HG03045 (cell line): ENCODE measurements around the gene HOXB13.

ENCODE experiments used
- ATAC-seq: cut with Tn5 transposase; IDR thresholded peaks from one replicate; pipeline ENCODE4 v1.9.1; 2021; ENCODE audit warnings: mild to moderate bottlenecking, moderate library complexity; ENCODE audit not compliant: unreplicated experiment

The HOXB13 gene

DNA sequence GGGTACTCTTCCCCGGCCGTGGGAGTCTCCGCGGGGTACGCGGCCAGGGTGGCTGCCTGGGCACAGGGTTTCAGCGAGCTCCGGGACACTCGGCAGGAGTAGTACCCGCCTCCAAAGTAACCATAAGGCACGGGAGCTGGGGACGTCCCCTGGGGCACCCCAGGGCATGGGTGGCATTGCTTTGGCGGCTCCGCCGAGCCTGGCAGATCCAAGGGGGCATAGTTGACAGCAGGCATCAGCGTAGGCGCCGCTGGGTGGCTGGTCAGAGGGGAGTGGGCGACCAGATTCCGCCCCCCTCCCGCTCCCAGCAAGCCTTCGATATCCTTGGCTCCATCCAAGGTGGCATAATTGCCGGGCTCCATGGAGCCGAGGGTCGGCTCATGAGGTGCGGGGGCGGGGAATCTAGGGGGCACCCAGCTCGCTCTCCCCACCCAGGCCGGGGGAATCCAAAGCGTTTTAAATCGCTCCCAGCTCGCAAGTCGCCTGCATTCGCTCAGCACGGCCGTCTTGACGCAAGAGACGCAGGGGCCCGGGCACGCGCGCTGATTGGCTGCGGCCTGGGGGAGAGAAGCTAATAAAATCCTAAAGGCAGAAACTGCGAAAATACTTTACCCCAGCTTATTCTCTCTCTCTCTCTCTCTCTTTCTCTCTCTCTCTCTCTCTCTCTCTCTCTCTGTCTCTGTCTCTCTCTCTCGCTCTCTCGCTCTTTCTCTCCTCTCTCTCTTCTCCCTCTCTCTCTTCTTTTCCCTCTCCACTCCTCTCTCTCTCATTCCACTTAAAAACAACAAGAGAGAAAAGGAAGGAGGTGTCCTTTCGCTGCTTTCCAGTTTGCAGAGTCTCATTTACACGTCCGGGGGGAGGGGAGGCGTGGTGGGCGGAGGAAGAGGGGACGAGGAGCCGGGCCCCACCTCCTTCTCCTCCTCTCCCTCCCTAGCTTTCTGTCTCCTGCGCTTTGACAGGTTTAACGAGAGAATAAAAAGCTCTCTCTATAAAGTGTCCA is at the start of gene HOXB13:
TSS of gene HOXB13 (minus strand) at position 519 of the 1,000 bp plus-strand sequence. CDS start at position 362, 157 bp downstream.
- no peak for ATAC-seq

DNA sequence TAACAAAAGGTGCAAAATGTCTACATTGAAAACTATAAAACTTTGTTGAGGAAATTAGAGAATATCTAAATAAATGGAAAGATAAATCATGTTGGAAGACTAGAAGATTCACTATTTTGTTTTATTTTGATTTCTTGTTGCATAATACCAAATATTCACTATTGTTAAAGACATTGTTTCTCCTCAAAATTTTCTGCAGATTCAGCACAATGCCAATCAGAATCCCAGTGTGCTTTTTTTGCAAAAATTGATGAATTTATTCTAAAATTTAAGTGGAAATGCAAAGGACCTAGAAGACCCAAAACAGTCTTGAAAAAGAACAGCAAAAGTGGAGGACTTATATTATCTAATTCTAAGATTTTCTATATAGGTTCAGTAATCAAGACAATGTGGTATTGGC is 48.1 kb upstream of the HOXB13 start:
- ATAC-seq = no peak

DNA sequence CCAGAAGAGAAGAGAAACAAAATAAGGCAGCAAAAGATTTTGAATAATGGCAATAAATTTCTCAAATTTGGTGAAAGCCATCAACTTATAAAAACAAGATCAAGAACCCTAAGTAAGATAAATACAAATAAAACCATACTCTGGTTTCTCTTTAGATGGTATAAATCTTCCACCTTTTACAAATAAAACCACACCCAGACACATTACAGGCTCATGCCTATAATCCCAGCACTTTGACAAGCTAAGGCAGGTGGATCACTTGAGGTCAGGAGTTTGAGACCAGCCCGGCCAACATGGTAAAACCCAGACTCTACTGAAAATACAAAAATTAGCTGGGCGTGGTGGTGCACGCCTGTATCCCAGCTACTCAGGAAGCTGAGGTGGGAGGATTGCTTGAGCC is 44.7 kb upstream of the HOXB13 start:
- no peak for ATAC-seq

DNA sequence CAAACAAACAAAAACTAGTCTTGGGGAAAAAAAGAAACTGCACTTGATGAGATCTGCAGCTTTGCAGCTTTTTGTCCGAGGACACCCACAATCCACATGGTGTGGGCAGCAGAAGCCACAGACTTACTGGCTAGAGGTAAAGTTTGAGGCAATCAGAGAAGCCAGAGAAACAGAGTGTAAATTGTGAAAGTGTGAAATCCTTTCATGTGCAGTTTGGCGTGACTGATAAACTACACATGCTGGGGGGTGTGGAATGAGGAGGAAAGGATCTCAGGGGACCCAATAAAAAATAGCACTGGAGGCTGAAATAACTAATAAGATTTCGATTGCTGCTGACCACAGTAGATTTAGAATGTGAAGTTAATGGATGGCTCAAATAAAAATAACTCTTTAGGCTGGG is 42.4 kb upstream of the HOXB13 start:
- no peak for ATAC-seq

DNA sequence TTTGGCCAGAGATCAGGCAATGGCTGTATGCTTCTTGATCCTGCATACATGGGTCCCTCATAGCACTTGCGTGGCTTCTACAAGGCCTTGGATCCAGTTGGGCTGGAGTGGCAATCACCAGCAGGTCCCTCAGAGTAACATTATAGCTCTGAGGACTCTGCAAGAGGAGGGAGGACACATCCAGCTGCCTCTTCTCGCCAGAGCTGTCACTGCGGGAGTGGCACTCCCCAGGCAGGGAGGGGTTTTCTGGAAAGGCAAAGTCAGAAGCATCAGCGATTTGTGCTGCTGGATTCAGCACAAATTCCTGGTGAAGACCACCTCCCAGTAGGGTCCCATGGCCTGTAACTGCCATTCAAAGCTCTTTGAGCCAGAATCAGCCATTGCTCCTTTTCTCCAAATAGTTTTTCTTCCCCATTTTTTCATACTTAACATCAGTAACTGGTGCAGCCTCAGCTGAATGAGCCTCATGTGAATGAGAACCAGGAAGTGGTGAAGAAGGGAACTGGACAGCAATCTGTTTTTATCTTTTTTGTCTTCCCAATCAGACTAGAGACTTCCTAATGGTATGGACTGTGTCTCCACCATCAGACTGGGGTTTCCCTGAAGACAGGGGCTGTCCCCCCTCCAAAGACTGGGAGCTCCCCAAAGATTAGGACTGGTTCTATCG is 40.6 kb upstream of the HOXB13 start:
- ATAC-seq = no peak

DNA sequence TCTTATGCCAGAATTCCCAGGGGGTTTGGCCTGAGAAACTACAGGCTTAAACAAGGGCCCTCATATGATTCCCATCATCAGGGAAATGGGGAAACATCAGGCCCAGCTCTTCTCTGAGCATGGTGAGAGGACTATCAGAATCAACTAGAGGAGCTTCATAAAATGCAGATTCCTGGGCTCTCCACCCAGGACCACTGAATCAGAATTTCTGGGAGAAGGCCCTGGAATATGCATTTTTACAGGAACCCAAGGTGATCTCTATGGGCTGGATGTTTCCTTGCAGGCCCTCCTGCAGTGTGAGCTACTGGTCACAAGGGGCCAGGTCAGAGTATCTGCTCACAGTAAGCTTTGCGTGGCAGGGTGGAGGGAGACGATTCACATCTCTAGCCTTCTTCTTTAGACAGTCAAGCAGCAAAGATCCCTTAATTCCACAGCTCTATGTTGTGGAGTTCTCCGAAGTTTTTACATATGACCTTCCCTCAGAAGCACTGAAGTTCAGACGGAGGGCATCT is 38.8 kb upstream of the HOXB13 start:
- ATAC-seq = no peak

DNA sequence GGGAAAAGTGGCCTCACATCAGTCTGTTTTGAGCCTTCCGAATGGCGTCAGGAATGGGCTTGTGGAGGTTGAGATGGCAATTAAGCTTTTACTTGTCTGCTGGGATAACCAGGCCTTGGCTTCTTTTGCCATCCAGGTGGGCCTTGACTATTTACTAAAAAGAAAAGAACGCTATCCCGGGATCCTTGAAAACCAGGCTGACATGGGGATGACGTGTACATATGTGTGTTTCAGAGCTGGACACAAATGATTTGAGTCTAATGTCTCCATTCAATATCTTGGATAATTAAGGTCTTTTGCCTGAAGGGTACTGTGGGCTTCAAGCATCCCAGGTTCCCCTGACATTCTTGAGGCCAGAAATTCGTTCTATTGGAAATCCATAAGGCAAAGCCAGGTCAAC is 32.6 kb upstream of the HOXB13 start:
- no peak for ATAC-seq

DNA sequence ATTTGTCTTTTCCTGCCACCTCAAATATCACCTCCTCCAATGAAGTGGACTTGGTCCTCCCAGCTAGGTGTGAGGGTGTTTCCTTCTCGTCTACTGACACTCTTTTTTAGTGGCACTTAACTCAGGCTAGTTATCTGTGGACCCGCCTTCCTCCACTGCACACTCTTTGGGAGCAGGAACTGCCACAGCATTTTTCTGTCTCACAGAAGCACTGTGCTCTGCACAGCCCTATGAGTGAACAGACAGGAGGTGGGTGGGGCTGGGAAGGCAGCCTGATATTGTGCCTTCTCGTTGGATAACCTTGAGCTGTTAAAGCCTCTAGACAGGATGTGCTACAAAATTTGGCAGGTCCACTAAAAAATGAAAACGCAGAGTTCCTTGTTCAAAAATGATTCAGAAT is 31.9 kb upstream of the HOXB13 start:
- ATAC-seq = no peak

DNA sequence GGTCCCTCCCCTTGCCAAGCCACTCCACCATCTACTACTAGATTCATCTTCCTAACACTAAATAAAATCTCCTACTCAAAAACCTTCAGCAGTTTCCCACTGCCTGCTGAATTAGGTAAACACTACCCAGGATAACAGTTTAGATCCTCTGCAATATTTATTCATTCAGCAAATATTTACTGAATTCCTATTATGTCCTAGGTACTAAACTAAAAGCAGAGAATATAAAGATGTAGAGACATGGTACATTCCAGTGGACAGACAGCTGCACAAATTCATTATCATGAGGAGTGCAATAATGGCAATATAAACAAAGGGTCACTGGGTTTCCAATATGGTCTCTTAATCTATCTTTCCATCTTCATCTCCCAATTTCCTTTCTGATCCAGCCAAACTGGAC is 30.7 kb upstream of the HOXB13 start:
- ATAC-seq = no peak

DNA sequence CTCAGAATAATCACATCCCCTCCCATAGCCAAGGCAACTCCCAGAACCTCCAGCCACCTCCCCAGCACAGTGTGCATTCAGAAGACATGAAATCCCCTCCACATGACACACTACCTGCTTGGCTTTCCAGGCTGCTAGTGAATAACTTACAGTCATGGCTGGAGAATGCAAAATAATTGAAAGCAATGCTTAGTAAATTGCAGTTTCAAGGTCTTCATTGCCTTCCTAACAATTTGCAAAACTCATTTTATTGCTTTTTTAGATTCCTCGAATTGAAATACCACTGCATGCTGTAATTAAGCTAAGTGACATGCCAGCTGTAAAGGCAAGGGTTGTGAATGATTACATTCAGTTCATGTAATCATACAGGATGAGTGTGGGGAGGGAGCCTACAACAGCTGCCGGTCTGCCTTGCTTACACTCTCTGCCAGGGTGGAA is 29.0 kb upstream of the HOXB13 start:
- ATAC-seq = no peak

DNA sequence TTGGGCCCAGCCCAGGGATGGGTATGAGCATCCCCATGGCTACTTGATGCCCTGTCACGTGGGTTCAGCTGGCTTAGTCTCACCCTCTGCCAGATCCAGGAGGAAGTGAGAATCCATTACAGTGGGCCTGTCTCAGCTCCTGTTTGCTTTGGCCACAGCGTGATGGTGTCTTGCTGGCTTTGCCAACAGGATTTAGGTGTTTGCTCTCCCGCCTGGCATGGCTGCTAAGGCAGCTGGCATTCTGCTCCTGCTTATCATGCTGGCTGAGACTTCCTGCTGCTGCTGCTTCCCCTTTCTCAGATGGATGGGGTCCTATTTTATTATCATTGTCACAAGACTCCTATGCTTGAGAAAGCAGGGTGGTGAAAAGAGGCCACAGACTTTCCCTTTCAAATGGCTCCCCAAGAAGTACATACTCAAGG is 28.3 kb upstream of the HOXB13 start:
- no peak for ATAC-seq

DNA sequence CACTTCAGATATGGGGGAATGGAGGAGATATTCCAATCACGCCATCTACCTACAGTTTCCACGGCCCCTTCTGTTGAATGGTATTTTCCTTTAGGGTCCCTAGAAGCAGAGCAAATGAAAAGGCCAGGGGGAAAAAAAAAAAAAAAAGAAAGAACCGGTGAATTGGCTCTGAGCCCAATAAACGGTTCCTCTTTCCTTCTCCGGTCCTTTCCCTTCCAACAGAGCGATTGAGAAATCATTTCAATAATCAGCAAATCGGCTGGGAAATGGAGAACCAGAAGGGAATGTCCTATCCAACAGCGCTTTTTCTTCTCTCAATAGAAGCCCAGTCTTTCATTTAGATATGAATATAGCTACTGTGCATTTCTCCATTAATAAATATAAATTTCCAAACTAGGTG is 26.8 kb upstream of the HOXB13 start:
- ATAC-seq = no peak

DNA sequence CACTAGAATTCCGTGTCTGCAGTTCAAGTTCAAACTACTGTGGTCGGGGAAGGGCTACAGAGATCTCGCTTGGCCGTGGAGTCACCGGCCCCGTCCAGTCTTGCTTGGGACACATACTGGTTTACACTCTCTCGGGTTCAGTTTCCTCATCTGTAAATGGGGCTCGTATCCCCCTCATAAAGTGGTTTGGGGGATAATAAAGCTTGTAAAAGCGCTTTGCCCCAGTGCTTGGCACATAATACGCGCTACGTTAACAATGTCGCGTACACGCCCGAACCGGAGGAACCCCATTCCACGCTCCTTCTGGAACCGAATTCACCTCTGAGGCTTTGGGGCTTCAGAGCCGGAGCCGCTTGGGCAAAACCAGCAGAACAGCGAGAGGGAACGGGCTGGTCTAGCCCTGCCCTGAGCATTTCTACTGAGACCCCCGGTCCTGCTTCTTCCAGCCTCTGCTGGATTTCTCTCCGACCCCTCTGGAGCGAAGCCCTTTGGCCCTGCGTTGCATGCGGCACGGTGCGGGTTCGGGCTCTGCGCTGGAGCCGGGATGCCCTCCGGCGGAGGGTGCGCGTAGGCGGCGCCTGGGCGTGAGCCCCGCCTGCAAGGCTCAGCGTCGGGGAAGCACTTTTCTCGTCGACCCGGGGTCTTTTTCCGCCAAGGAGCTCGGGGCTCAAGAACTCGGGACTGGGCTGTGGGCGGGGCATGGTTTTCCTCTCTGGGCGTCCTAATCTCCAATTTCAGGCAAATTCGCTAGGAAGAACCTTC is 26.1 kb upstream of the HOXB13 start:
- ATAC-seq = no peak

DNA sequence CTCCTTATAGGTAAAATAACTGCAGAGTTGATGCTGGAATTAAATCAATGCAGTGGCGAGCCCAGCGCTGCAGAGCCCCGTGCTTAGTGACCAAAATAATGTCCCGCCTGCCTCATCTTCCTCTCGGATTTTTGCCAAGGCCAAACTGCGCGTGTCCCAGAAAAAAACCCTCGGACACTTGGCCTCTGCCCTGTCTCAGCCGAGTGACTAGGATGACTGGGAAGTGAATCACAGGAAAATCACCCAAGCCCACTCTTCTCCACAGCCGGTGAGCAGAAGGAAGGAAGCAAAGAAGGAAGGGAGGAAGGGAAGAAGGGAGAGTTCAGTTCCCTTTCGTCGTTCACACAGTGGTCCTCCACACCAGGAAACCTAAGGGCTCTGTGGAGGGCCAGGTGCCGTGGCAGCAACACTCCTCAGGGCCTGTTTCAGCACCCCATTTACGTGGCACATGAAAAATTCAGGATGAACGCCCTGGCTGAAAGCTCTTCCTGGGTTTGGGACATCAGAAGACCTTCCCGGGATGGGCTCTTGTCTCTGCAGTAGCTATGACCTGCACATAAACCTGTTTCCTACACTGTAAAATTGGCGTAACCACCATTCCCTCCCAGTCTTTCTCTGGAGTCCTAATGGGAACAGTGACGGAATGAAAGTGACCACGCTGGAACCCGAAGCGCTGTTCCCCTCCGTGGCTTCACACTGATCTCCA is 25.4 kb upstream of the HOXB13 start:
- no peak for ATAC-seq

DNA sequence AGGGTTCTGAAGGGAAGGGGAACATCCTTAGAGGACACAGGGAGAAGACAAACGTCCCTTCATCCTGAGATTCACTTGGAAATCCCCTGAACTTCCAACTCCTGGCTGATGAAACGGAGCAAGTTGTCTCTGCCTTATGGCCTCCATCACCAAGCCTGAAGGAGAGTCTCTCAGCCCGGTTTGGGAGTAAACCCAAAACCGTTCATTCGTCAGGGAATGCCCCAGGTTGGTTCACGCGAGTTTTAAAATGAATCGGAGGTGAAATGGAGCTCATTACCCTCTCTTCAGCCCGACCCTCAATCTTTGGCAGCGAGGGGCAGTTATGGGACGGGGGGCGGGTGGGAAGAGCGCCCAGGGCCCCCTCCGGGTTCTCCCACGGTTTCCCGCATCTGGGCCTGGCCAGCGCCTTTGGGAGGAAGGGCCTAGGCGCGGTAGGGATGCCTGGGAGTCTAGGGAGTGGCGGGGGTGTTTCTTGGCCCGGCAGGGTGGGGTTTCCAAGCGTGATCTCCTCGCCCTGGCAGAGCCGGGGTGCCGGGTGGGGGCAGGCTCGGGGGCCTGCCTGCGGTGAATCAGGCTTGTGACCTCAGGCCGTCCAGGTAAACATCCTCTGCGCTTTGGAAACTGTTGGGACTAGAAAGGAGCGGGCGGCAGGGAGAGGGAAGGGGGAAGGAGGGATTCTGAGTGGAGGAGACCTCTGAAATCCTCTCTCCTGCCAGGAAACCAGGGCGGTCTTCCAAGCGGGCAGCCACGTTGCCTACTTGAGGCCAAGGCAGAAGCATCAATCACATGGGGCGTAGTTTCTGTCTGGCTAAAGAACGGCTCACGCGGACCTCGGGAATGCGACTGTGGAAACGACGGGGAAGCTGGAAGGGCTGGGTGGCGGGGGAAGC is 24.1 kb upstream of the HOXB13 start:
- ATAC-seq = no peak

DNA sequence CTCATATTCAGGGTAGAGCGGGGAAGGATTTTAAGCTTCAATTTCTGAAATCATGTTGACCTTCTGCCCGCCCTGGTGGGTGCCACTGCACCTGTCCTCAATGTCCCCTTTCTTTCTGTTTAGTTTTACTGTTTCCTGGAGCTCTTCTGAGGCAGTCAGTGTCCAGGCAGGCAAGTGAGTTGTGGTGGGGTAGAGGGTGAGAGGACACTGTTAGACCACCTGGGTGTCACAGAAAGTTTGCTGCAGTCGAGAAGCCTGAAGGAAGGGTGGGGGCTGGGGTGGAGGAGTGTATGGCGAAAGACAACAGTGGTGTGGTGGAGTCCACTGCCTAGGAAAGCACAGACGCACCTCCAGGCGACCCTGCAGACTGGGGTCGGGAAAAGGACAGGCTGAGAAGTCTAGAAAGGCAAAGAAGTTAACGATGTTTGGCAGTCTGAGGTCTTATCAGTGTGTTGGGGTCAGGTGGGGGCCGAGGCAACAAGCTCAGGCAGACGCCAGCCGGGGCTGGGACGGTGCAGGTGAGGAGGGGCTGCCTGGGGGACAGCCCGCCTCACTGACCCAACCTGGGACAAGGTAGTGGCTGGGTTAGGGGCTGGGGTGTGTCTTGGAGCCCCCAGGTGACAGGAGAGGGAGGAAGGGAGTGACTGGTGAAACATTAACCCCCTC is 23.3 kb upstream of the HOXB13 start:
- no peak for ATAC-seq

DNA sequence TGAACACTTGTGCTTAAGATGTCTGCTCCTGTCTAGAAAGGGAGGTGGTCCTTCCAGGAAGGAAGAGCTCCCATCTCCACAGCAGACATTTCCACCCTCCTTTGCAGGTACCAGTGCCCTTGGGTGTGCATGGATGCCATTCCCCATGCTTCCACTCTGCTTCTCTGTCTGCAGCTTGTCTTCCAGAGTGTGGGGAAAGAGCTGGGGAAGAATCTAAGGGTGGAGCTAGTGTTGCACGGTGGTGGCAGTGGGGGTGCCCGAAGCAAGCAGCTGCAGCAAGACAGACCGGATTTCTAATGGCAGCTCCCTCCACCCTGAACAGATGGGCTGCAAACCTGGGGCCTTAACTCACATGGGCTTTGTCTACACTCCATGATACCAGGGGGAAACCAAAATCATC is 22.6 kb upstream of the HOXB13 start:
- ATAC-seq = no peak

DNA sequence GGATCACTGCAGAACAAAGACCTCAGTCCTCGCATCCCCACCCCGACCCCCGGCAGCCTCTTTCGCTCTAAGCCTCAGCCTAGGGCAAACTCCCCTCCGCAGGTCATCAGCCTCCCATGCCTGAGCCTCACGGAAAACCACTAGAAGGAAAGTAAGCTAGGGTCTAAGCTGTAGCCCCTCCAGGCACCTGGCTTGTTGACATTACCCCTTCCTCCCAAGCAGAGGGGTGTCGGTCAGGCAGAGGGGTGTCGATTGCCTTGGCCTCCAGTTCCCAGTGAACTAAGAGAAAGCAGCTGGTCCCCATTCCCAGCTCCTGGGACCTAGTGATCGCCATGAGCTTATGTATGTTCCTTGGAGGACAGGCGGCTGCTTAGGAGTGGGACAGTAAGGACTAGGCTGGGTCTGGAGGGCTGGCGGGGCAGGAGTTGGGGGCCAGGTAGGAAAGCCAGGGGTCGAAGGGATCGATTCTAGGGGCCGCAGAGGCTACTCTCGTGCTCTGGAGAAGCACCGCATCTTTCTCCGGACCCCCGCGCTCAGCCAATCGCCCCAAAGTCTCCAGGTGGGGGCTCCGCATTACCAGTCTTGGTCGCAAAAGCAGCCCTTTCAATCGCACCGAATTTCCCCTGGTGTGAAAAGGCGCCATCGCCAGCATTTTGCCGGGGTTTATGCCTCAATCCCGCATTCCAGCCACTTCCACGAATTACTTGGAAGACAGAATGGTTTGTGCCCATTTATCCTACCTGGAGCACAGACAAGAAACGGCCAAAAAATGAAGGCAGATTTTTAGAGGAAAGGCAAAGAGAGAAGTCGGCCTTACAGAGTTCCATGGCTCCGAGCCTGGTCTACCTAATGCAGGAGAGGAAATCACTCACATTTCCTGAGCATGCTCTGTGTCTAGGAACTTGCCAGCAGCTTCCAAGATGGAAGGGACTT is 21.3 kb upstream of the HOXB13 start:
- no peak for ATAC-seq
